CD4-positive, alpha-beta memory T cell (primary cell): Measurements from ENCODE around the gene MMP23B. TPM values are rescaled to one million over a fixed set of nuclear protein-coding genes. Genes with fewer than 3 reads are reported as not detected.

Experiments
- CTCF ChIA-PET: fragments of 350-600 bp; sonication (Branson Sonifier 250); formaldehyde crosslinking; loops from one replicate; lab custom pipeline; 2021; ENCODE audit warnings: inconsistent platforms; ENCODE audit not compliant: partially characterized antibody; lab: Charles Lee
- POLR2A ChIA-PET: fragments of 350-600 bp; sonication (Branson Sonifier 250); formaldehyde crosslinking; loops from one replicate; lab custom pipeline; 2021; ENCODE audit not compliant: partially characterized antibody; lab: Charles Lee
- DNase-seq, 5 donors: peaks; one replicate each; pipeline versions ENCODE4 v3.0.0 to v3.0.0-alpha.2; 2020 to 2022; ENCODE audit warnings: mixed read lengths in 1 of 5
- H3K27ac ChIP-seq: one replicate; pipeline ENCODE4 v1.7.0; 2013; ENCODE audit warnings: low read depth, low read length
- H3K27me3 ChIP-seq: 2 replicates; pipeline ENCODE4 v1.7.0; 2013; ENCODE audit warnings: mild to moderate bottlenecking, low read length, moderate library complexity; ENCODE audit not compliant: insufficient read depth
- H3K36me3 ChIP-seq: 2 replicates; pipeline ENCODE4 v1.7.0; 2013; ENCODE audit warnings: mild to moderate bottlenecking, low read length, moderate library complexity; ENCODE audit not compliant: insufficient read depth
- H3K4me1 ChIP-seq: 2 replicates; pipeline ENCODE4 v1.7.0; 2013; ENCODE audit warnings: mild to moderate bottlenecking, low read length, moderate library complexity; ENCODE audit not compliant: insufficient read depth
- H3K4me3 ChIP-seq, 2 donors: one replicate each; pipeline ENCODE4 v1.7.0; 2013; ENCODE audit warnings: low read length in 2 of 2, mild to moderate bottlenecking in 1 of 2
- H3K9me3 ChIP-seq, 2 donors: one replicate each; pipeline ENCODE4 v1.7.0; 2013; ENCODE audit warnings: low read length in 2 of 2, control low read depth in 1 of 2; ENCODE audit not compliant: control insufficient read depth in 1 of 2
- H3K27ac Mint-ChIP-seq, 7 donors: one replicate each; pipeline ENCODE4 v1.8.0; 2020 to 2021; ENCODE audit warnings: mixed read lengths in 7 of 7, mild to moderate bottlenecking in 6 of 7, inconsistent platforms in 3 of 7, moderate library complexity in 3 of 7
- H3K27me3 Mint-ChIP-seq, 2 donors: one replicate each; pipeline ENCODE4 v1.8.0; 2020 to 2021; ENCODE audit warnings: mixed read lengths in 2 of 2
- H3K36me3 Mint-ChIP-seq, 2 donors: one replicate each; pipeline ENCODE4 v1.8.0; 2020 to 2021; ENCODE audit warnings: mixed read lengths in 2 of 2, inconsistent platforms in 1 of 2, mild to moderate bottlenecking in 1 of 2
- H3K4me1 Mint-ChIP-seq, 4 donors: one replicate each; pipeline ENCODE4 v1.8.0; 2020 to 2021; ENCODE audit warnings: mixed read lengths in 4 of 4, mild to moderate bottlenecking in 1 of 4
- H3K4me3 Mint-ChIP-seq, 8 donors: one replicate each; pipeline ENCODE4 v1.8.0; 2020 to 2021; ENCODE audit warnings: mixed read lengths in 8 of 8, mild to moderate bottlenecking in 7 of 8, moderate library complexity in 6 of 8, inconsistent platforms in 3 of 8
- H3K9me3 Mint-ChIP-seq, 8 donors: one replicate each; pipeline ENCODE4 v1.8.0; 2020 to 2021; ENCODE audit warnings: mixed read lengths in 8 of 8, mild to moderate bottlenecking in 5 of 8, inconsistent platforms in 3 of 8, moderate library complexity in 1 of 8
- intact Hi-C: fragments of 100-400 bp; cut with micrococcal nuclease; formaldehyde crosslinking; loops from one replicate; pipeline ENCODE4 v1.15.1; 2023
- polyA plus RNA-seq, 2 donors: library from polyadenylated mRNA; unstranded; fragments of 300-500 nt; fragmentation: Illumina TruSeq; gene quantifications; one replicate each; pipeline ENCODE4 v1.2.3, GENCODE V29; 2021
- total RNA-seq, 2 experiments: library from RNA; stranded (reverse); gene quantifications; one replicate each; pipeline ENCODE4 v1.2.3, GENCODE V29; 2021

MMP23B gene
- total and polyA plus RNA-seq, 4 experiments from 2014 or later, result 0.53 to 3.7 (median 3.5) TPM; not detected in 1

DNA sequence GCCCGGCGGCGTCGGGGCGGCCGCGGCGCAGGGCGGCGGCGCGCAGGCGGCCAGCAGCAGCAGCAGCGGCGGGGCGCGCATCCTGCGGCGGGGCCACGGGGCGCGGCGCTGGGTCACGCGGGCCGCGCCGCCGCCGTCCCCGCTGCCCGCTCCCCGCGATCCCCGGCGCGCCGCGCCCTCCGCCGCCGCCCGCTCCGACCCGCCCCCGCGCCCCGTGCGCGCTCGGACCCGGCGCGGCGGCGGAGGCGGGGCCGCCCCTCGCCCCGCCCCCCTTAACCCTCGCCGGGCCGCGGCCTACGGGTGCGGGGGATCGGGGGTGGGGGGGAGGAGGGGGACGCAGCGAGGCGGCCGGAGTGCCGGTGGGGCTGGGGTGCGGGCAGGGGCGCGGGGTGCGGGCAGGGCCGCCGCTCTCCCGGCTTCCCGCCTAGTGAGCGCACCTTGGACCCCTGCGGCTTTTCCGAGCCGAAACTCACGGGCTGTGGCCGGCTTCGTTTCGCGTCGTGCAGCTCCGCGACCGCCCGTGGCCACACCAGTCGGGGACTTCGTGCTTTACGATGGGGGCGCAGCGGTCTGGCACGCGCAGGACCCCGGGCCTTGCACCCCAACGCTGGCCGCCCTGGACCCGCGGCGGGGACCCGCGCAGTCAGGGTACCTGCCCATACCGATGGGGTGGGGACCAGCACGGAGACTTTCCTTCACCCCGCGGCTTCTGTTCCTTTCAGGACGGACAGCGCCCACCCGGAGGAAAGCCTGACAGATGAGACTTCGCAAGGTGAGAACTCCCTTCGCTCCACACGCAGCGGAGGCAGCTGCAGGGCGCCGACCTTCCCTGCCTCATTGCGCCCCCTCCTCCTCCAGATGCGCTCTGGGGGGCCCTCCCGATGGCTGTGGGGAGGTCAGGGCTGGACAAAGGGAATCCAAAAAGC, 31.8 kb upstream of the MMP23B start, which contains the start of gene FNDC10:
TSS of gene FNDC10 (minus strand) at position 201 of the 926 bp plus-strand sequence. CDS start at position 81, 120 bp downstream.
- no peaks in the 10 kb centered on the region for H3K27me3 ChIP-seq
- no peak within 1 kb of the TSS for H3K27ac ChIP-seq
- no peaks in the 10 kb centered on the region for H3K9me3 ChIP-seq
- peak within 1 kb of the TSS in 1 of 7 donors; percentile 46 for H3K27ac Mint-ChIP-seq
- intact Hi-C loops, result loop anchor here (2.0 kb wide), 2 partner anchors 15 to 25 kb away; partner anchors contain the start of genes MIB2 and SSU72
- peaks cover 0 to 4% of the 10 kb centered on the region in 2 donors for H3K27me3 Mint-ChIP-seq
- CTCF ChIA-PET, result no interaction called here
- POLR2A ChIA-PET, result interaction anchor here (5.8 kb wide), 1 partner anchor 14 kb away, joined by 43 read pairs; the partner anchor contains the start of gene MIB2
- peak within 1 kb of the TSS; percentile 69 to 85 (median 76) for H3K4me3 Mint-ChIP-seq
- DNase-seq, result peak in 1 of 5 donors; percentile 43
- no peaks in the 10 kb centered on the region for H3K36me3 ChIP-seq
- peaks cover 9% of the 10 kb centered on the region for H3K4me1 ChIP-seq
- peaks cover 0 to 2% (median 0%) of the 10 kb centered on the region in 8 donors for H3K9me3 Mint-ChIP-seq
- no peaks in the 10 kb centered on the region for H3K36me3 Mint-ChIP-seq
- H3K4me3 ChIP-seq, result no peak within 1 kb of the TSS
- H3K4me1 Mint-ChIP-seq, result peaks cover 2 to 16% (median 4%) of the 10 kb centered on the region in 4 donors

DNA sequence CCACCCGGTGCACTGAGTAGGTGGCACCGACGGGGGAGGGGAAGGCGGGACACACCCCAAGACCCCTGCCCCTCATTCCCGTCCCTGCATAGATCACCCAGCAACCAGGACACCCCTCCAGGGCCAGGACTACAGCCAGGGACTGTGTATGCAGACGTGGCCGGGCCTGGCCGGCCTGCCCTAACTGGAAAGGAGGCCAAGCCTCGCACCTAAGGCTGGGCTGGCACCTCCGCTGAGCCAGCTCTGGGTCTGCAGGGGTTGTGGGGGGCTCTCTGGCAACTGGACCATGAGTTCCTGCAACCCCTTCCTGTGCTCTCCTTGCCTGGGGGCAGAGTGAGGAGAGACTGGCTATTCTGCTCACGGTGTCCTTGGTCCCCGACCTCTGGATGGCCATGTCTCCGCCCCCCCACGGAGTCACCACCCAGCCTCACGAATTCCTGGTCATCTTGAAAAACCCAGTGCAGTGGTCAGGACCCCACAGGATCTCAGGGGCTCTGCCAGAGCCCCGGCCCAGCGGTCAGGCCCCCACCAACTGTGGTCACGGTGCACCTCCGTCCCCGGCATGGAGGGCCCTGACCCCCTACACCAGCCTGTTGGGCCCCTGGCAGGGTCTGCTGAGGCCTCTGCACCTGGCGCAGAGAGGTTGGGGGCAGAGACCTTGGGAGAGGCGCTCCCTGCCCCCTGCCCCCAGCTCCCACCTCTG, 31.0 kb upstream of the MMP23B start:
- Histone ChIP-seq H3K27me3 (no peaks in the 10 kb centered on the region), H3K36me3 (no peaks in the 10 kb centered on the region), H3K9me3 (no peaks in the 10 kb centered on the region), H3K27ac (no peak overlapping the region), H3K4me3 (no peak overlapping the region), H3K4me1 (peaks cover 9% of the 10 kb centered on the region)
- Mint-ChIP-seq H3K4me1 (peaks cover 2 to 16% (median 4%) of the 10 kb centered on the region in 4 donors), H3K36me3 (no peaks in the 10 kb centered on the region), H3K4me3 (peak overlapping the region; percentile 25 to 70 (median 54)), H3K9me3 (peaks cover 0 to 2% (median 0%) of the 10 kb centered on the region in 8 donors), H3K27ac (peak overlapping the region in 1 of 7 donors; percentile 35), H3K27me3 (peaks cover 0 to 4% of the 10 kb centered on the region in 2 donors)
- CTCF ChIA-PET, result no interaction called here
- intact Hi-C loops, result loop anchor here (2.0 kb wide), 1 partner anchor 14 kb away; the partner anchor contains the start of gene MIB2
- DNase-seq, result no peak
- POLR2A ChIA-PET, result interaction anchor here (5.8 kb wide), 1 partner anchor 13 kb away, joined by 43 read pairs; the partner anchor contains the start of gene MIB2

DNA sequence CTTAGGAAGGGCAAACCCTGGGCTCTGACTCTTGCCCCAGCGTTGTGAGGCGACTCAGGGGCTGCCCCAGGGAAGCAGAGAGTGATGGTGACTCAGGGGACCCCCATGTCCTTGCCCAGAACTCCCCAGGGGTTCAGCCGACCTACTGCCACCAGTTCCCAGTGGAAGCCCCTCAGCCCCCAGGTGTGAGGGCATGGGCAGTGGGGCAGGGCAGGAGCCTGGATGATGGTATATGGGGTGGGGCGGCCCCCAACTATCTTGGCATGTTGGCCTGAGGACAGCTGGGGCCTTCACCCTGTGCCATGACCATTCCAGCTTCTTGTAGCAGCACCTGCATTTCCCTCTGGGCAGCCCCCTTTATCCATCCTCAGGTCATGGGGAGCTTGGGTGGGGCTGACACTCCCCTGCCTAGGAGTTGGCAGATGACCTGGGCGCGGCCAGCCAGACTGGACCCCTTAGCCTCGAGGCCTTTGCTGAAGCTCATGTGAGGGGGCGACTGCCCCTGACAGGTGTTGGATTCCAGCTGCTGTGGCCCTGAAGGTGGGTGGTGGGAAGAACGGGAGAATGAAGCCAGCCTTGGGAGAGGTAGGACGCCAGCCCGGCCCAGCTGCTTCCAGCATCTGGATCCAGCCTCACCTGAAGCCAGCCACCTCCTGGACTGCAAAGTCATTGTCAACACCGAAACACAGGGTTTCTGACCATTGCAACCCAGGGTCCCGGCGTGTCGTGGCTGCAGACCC, 30.2 kb upstream of the MMP23B start:
- POLR2A ChIA-PET, result interaction anchor here (5.8 kb wide), 1 partner anchor 12 kb away, joined by 43 read pairs; the partner anchor contains the start of gene MIB2
- Mint-ChIP-seq H3K4me3 (peak overlapping the region in 1 of 8 donors; percentile 36), H3K9me3 (peaks cover 0 to 2% (median 0%) of the 10 kb centered on the region in 8 donors), H3K36me3 (no peaks in the 10 kb centered on the region), H3K27me3 (peaks cover 0 to 4% of the 10 kb centered on the region in 2 donors), H3K27ac (peak overlapping the region in 2 of 7 donors; percentile 44 to 75), H3K4me1 (peaks cover 2 to 18% (median 7%) of the 10 kb centered on the region in 4 donors)
- intact Hi-C loops, result loop anchor here (2.0 kb wide), 1 partner anchor 13 kb away; the partner anchor contains the start of gene MIB2
- Histone ChIP-seq H3K36me3 (no peaks in the 10 kb centered on the region), H3K4me1 (peaks cover 11% of the 10 kb centered on the region), H3K9me3 (no peaks in the 10 kb centered on the region), H3K27me3 (no peaks in the 10 kb centered on the region), H3K4me3 (no peak overlapping the region), H3K27ac (no peak overlapping the region)
- DNase-seq, result no peak
- CTCF ChIA-PET, result interaction anchor here (0.6 kb wide), 1 partner anchor 158 kb away, joined by 3 read pairs; no protein-coding TSS in a partner anchor

DNA sequence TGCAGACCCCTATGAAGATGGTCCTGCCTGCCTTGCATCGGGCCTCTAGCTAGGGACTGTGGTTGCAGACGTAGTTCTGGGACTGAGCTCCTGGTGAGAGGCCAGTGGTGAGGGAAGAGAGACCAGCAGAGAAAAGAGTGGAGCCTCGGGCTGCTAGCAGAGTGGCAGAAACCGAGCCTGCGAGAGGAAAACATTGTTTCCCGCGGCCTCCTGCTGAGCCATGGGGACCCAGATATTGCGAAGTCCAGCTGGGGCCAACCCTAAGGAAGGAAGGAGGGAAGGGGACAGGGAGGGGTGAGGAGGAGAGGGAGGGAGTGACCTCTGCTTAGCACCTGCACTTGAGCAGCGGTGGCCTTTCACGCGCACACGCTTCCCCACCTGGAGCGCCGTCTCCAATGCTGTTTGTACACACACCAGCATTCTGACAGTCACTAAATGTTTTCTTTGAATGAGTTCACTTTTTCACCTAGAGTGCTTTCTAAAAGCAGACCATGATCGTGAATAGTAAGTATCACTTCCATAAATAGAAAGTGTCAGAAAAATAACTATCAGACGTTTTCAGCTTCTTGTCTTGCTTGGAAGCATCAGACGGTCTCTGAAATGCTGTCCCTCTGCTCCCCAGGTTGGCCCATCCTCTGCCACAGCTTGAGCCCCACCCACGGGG, 29.5 kb upstream of the MMP23B start:
- Histone ChIP-seq H3K36me3 (no peaks in the 10 kb centered on the region), H3K4me3 (no peak overlapping the region), H3K9me3 (no peaks in the 10 kb centered on the region), H3K27me3 (no peaks in the 10 kb centered on the region), H3K27ac (no peak overlapping the region), H3K4me1 (peaks cover 18% of the 10 kb centered on the region)
- Mint-ChIP-seq H3K36me3 (no peaks in the 10 kb centered on the region), H3K4me1 (peaks cover 7 to 25% (median 13%) of the 10 kb centered on the region in 4 donors), H3K27me3 (peaks cover 0 to 4% of the 10 kb centered on the region in 2 donors), H3K9me3 (peaks cover 0 to 2% (median 0%) of the 10 kb centered on the region in 8 donors), H3K4me3 (peak overlapping the region in 2 of 8 donors; percentile 9 to 36), H3K27ac (peak overlapping the region in 4 of 7 donors; percentile 4 to 77 (median 59))
- DNase-seq, result no peak
- POLR2A ChIA-PET, result interaction anchor here (1.1 to 5.8 kb wide), 3 partner anchors 12 to 203 kb away, joined by 3 to 43 read pairs (median 6); partner anchors contain the start of genes CCNL2, MIB2 and MMP23B
- CTCF ChIA-PET, result interaction anchor here (0.6 kb wide), 1 partner anchor 159 kb away, joined by 3 read pairs; no protein-coding TSS in a partner anchor
- intact Hi-C loops, result no loop called here

DNA sequence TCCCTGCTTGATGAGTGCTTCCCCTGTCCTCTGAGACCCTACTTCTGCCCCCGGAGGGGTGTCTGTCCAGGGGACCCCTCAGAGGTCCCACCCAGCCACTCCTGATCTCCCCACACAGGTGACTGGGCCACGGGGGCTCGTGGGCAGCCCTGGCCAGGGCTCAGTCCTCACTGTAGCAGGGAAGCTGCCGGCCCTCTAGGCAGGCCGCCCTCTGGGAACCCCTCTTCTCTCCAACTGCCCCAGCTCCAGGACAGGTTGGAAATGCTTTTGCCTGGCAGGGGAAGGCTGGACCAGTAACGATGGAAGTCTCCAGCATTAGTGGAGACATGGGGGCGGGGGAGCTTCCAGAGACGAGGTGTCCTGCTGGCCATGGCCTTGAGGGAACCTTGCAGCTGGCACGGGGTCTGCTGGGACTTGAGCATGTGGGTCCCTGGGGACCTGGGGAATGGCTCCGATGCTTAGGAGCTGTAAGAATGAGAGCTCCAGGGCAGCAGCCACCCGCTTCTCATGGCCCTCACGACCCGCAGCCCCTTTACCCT, 28.9 kb upstream of the MMP23B start:
- H3K4me3 Mint-ChIP-seq, result peak overlapping the region in 2 of 8 donors; percentile 9 to 20
- intact Hi-C loops, result no loop called here
- DNase-seq, result no peak
- ChIA-PET POLR2A (interaction anchor here (1.1 to 5.8 kb wide), 3 partner anchors 11 to 204 kb away, joined by 3 to 43 read pairs (median 6); partner anchors contain the start of genes CCNL2, MIB2 and MMP23B), CTCF (no interaction called here)
- Histone ChIP-seq H3K9me3 (no peaks in the 10 kb centered on the region), H3K27me3 (no peaks in the 10 kb centered on the region), H3K4me3 (no peak overlapping the region), H3K4me1 (peaks cover 22% of the 10 kb centered on the region), H3K27ac (no peak overlapping the region), H3K36me3 (no peaks in the 10 kb centered on the region)
- H3K9me3 Mint-ChIP-seq, result no peaks in the 10 kb centered on the region
- H3K4me1 Mint-ChIP-seq, result peaks cover 8 to 26% (median 15%) of the 10 kb centered on the region in 4 donors
- peaks cover 0 to 4% of the 10 kb centered on the region in 2 donors for H3K27me3 Mint-ChIP-seq
- H3K36me3 Mint-ChIP-seq, result no peaks in the 10 kb centered on the region
- peak overlapping the region in 2 of 7 donors; percentile 44 to 74 for H3K27ac Mint-ChIP-seq
